GM18505 (cell line): ENCODE data around the gene CNPY4.

Experiments
- ATAC-seq: cut with Tn5 transposase; IDR thresholded peaks from one replicate; pipeline ENCODE4 v1.9.1; 2021; ENCODE audit not compliant: unreplicated experiment
- POLR2A ChIP-seq: IDR thresholded peaks from 4 replicates; pipeline ENCODE4 v1.6.1; 2011; ENCODE audit warnings: borderline replicate concordance; ENCODE audit not compliant: insufficient read depth, insufficient read length; ENCODE audit errors: extremely low read depth

CNPY4 gene, protein sequence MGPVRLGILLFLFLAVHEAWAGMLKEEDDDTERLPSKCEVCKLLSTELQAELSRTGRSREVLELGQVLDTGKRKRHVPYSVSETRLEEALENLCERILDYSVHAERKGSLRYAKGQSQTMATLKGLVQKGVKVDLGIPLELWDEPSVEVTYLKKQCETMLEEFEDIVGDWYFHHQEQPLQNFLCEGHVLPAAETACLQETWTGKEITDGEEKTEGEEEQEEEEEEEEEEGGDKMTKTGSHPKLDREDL

DNA sequence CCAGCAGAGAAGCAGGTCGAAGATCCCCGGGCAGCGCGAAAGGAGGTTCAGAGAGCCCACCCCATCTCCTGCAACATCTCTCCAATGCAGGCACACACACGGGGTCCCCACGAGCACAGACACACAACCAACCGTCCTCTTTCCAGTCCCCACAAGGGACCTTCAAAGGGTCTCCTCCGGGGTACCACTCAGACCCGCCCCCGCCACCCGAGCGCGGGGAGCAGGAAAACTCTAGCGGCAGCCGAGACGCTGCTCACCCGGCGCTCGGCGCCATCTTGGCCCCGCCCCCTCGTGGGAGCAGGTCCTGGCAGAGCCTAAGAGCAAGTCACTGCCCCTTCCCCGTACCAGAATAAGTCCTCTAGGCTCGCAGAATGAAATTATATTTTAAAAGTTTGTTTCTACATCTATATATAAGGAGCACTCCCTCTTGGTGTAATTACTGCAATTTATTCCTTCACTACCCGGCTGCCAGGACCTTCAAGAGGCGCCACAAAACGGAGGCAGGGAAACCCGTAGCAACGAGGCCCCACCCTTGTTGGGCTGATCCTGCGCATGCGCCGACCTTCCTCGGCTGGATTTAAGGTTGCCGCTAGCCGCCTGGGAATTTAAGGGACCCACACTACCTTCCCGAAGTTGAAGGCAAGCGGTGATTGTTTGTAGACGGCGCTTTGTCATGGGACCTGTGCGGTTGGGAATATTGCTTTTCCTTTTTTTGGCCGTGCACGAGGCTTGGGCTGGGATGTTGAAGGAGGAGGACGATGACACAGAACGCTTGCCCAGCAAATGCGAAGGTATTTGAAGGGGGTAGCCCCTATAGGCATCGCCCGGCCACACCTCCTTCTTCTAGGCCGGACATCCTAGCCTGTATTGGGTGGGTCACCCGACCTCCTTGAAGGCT lies at the start of gene CNPY4, which contains the start of gene TAF6:
Gene CNPY4, plus strand, starts transcription at position 563 of the 898 bp plus-strand sequence. Its CDS starts 111 bp downstream, at position 674.
Gene TAF6, minus strand, starts transcription at position 287 of the 898 bp plus-strand sequence. CDS start 5,149 bp downstream, outside the sequence.
- peak; percentile 91 for TF ChIP-seq POLR2A
- peak; percentile 74 for ATAC-seq

DNA sequence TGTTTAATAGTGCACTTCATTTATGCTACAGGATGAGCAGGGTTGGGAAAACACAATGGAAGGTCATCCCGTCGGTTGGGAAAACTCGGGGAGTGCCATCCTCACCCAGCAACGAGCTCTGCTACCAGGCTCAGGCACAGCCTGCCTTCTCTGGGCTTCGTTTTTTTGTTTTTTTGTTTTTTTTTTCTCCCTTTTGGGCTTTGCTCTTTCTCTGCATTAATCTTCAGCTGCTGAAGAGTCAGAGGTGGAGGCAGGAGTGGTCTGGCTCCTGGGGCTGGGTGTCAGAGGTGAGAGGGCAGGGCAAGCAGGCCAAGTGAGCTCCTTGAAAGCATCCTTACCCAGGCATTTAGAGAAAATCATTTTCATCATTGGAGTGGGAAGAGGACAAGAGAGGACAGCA lies 49.4 kb upstream of the CNPY4 start:
- ATAC-seq = no peak
- no peak for TF ChIP-seq POLR2A

DNA sequence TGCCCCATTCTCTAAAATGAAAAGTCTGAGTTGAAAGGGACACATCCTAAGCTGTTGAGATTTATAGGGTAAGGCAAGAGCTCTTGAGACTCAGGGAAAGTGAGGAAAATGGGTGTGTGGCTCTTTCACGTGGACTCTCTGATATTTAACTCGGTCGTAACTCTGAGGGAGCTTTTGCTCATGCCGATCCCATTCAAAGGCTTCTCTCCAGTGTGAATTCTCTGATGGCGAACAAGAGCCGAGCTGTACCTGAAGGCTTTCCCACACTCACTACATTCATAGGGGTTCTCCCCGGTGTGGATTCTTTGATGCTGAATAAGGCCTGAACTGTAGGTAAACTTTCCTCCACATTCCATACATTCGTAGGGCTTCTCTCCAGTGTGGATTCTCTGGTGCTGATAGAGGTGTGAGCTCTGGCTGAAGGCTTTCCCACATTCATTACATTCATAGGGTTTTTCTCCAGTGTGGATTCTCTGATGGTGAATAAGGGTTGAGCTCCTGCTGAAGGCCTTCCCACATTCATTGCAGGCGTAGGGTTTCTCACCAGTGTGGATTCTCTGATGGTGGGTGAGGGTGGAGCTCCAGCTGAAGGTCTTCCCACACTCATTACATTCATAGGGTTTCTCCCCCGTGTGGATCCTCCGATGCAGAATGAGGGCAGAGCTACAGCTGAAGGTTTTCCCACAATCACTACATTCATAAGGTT lies 48.3 kb upstream of the CNPY4 start:
- no peak for TF ChIP-seq POLR2A
- no peak for ATAC-seq

DNA sequence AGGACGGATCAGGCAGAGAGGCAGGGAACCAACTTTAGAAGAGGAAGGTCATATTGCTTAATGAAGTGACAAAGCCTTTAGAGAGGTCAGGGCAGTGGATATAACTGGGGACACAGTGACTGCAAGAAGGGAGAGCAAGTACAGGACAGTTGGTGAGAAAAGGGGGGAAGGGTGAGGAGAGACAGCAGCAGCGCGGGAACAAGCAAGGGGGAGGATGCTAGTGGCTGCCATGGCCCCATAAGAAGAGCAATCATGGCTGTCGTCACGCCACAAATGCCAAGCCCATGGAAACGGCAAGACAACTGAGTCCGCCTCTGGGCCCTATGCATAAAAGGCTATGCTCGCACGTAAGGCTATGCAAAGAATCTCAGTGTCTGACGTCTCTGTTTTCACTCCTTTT lies 47.0 kb upstream of the CNPY4 start:
- ATAC-seq = no peak
- TF ChIP-seq POLR2A = no peak

DNA sequence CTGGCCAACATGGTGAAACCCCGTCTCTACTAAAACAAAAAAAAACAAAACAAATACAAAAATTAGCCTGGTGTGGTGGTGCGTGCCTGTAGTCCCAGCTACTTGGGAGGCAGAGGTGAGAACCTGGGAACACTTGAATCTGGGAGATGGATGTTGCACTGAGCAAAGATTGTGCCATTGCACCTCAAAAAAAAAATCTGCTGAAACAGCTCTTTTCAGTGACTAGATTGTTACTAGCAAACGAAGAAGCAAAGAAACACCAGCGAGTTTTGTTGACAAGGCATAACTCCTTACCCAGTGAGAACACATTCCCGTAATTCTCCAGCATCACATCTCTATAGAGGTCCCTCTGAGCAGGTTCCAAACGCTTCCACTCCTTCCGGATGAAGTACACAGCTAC lies 44.6 kb upstream of the CNPY4 start:
- TF ChIP-seq POLR2A = no peak
- no peak for ATAC-seq

DNA sequence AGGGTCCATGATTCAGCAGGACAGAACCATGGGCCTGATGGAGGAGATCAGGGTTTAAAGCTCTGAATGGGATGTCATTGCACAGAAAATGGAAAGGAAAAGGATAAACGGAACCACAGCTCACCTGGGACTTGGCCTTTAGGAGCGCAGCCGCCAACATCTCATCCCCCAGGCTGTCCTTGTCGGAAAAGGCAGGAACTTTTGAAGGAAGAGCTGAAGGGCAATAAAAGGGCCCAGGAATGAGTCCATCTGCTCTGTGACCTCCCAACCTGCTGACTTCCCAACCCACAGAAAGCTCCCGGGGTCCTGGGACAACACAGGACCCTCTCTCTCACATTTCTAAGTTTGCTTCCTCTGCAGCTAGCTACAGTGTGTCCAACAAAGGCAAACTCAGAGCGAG lies 44.0 kb upstream of the CNPY4 start:
- no peak for TF ChIP-seq POLR2A
- ATAC-seq = no peak

DNA sequence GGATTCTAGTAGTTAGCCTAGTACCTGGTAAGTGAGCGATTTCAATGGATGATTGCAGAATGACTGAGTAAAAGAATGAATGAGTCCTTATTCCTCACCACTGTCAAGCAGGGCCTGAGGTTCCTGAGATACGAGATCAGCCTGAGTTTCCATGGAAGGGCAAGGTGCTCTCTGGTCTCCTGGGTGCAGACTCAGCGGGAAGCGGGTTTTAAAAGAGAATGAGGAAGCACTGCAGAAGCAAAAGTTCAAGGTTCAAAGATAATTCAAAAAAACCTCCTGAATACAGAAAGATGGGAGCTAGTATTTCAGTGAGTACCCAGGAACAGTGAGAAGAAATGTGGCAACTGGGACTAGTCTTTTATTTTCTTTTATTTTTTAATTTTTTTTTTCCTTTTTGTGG lies 42.2 kb upstream of the CNPY4 start:
- no peak for ATAC-seq
- no peak for TF ChIP-seq POLR2A

DNA sequence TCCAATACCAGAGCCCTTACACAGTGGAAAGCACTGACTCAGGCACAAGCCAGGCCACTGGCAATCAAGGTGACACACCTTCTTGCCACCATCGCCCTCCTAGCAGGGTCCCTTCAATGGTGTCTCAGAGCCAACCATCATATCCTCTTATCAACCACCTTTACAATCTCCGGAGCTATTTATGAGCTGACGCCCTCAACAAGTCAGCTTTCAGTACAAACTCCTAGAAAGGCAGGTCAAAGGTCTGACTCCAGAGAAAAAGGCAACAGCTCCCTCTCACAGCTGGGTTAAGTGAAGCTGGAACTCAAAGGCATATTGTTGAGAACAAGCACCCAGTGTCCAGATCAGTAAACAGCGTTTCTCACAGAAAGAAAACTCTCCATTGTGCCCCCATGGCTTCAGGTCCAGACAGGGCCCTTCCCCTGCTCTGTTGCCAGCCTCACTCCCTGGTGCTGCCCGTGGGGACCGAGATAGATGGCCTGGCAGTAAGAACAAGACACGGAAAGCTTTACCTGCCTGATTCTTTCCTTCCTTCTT lies 40.3 kb upstream of the CNPY4 start:
- TF ChIP-seq POLR2A = no peak
- no peak for ATAC-seq

DNA sequence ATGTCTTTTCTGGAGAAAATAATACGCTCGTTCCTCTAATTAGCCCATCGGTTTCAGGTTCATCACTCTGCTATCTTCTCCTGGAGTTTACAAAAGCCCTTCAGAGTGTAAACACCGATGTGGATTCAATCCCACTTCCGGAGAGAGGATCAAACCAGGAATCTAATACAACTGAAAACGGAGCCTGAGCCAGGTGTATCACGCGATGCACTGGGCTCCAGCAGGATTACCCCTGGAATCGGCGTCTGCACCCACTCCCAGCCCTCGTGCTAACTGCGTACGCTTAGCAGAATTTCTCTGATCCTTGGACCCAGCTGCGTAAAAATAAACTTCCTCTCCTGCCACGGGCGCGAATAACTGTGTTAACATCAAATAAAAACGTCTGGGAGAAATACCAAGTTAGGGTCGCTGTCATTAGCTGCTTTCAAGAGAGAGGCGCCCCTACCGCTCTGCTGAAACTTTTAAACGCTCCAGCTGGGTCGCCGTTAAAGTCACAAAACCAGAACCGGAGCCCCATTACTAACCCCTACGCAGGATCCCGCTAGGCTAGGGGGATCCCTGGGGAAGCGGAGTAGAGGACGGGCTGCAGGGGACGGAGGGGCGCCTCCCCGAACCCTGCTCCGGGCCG lies 38.4 kb upstream of the CNPY4 start:
- TF ChIP-seq POLR2A = no peak
- peak; percentile 6 for ATAC-seq

DNA sequence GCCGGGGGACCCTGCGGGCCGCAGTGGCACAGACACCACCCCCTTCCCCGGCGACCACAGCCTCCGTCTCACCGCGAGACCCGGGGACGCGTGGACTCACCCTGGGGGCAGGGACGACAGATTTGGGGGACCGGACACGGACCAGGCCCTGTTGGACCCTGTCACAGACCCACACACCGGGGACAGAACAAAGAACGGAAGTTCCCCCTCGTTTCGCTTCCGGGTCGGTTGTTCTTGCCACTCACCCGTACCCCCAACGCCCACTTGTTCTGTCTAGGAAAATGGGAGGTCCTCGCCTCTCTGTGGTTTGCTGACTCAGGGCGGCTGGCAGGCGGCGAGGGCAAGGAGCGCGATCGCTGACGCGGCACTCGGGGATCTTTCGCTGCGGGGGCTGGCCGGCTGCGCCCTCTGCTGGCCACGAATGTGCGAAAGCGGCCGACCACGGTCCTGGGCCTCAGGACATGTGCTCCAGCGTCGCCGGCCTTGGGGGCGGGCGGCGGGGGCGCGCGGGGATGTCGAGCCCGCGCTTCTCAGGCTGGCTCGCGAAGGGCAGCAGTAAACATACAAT lies 37.8 kb upstream of the CNPY4 start, which contains the start of gene ZNF3:
Gene ZNF3, minus strand, starts transcription at position 189 of the 568 bp plus-strand sequence. CDS start 4,366 bp downstream, outside the sequence.
- ATAC-seq = peak; percentile 68

DNA sequence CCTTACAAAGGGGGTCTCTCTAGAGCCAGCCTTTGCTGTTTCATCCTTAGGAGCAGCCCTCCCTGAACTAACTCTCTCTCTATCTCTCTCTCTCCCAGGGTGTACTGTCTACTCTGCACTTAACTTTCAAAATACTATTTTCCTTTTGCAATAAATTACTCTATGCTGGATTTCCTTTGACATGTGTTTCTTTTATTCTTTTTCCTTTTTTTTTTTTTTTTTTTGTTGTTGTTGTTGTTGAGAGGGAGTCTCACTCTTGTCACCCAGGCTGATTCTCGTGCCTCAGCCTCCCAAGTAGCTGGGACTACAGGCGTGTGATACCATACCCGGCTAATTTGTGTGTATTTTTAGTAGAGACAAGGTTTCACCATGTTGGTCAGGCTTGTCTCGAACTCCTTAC lies 36.5 kb upstream of the CNPY4 start:
- TF ChIP-seq POLR2A = no peak
- ATAC-seq = no peak

More for the DNA sequence above, 37.8 kb upstream of the CNPY4 start, which contains the start of gene ZNF3:
- peak; percentile 83 for TF ChIP-seq POLR2A

DNA sequence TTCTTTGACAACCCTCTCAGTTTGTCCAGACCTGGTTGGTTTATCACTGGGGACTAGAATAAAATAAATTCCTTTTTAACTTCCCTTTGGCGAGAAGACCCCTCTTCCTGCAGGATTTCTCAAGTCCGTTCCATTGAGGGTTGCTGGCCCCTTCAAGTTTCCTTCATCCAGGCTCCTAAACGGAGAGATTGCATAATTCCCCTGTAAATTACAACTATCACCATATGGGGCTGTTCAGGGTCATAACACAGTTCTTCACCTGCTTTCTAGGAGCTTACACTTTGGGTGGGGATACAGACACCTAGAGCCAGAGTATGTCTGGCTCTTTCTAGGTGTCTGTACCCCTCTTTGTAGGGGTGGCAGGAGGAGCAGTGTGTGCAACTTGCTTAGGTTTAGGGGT lies 33.9 kb upstream of the CNPY4 start:
- no peak for ATAC-seq
- no peak for TF ChIP-seq POLR2A
